Loucy (cell line): ENCODE measurements around the gene MSRB2.
A peak's percentile ranks its signal among the peaks of the same experiment; 100 is the strongest.

Source experiments
- H2AFZ ChIP-seq: fragments of 200-600 bp; sonication (generic); 2 replicates; pipeline ENCODE4 v1.6.0; 2016; ENCODE audit warnings: antibody characterized with exemption, mild to moderate bottlenecking, low read length, moderate library complexity
- H3F3A ChIP-seq: fragments of 200-600 bp; 2 replicates; pipeline ENCODE4 v1.6.0; 2016; ENCODE audit warnings: antibody characterized with exemption, low read depth, mild to moderate bottlenecking
- H3K27me3 ChIP-seq: fragments of 200-600 bp; sonication (generic); 2 replicates; pipeline ENCODE4 v1.6.1; 2014; ENCODE audit warnings: low read length, mild to moderate bottlenecking; ENCODE audit not compliant: insufficient read depth, poor library complexity, severe bottlenecking
- H3K36me3 ChIP-seq: fragments of 200-600 bp; sonication (generic); 2 replicates; pipeline ENCODE4 v1.6.1; 2016; ENCODE audit warnings: low read length; ENCODE audit not compliant: insufficient read depth
- H3K4me1 ChIP-seq: fragments of 200-600 bp; sonication (generic); 2 replicates; pipeline ENCODE4 v1.5.1; 2014; ENCODE audit warnings: low read length, mild to moderate bottlenecking; ENCODE audit not compliant: insufficient read depth, poor library complexity, severe bottlenecking
- H3K4me2 ChIP-seq: fragments of 200-600 bp; sonication (generic); 2 replicates; pipeline ENCODE4 v1.6.0; 2014; ENCODE audit warnings: antibody characterized with exemption, low read length, low read depth, mild to moderate bottlenecking; ENCODE audit not compliant: poor library complexity, severe bottlenecking
- H3K4me3 ChIP-seq: fragments of 200-600 bp; sonication (generic); 2 replicates; pipeline ENCODE4 v1.5.1; 2014; ENCODE audit warnings: low read length, mild to moderate bottlenecking, mixed read lengths; ENCODE audit not compliant: poor library complexity, severe bottlenecking
- H3K79me2 ChIP-seq: fragments of 200-600 bp; sonication (generic); 2 replicates; pipeline ENCODE4 v1.6.1; 2014; ENCODE audit warnings: low read length; ENCODE audit not compliant: insufficient read depth
- H3K9ac ChIP-seq: fragments of 200-600 bp; sonication (generic); 2 replicates; pipeline ENCODE4 v1.6.0; 2014; ENCODE audit warnings: mild to moderate bottlenecking, low read depth, low read length, moderate library complexity; ENCODE audit not compliant: poor library complexity, severe bottlenecking
- H3K9me2 ChIP-seq: fragments of 200-600 bp; sonication (generic); replicated peaks from 2 replicates; pipeline ENCODE4 v1.6.1; 2016; ENCODE audit warnings: low read depth, low read length, mixed read lengths
- H3K9me3 ChIP-seq: fragments of 200-600 bp; sonication (generic); 2 replicates; pipeline ENCODE4 v1.6.1; 2014; ENCODE audit warnings: mild to moderate bottlenecking, antibody characterized with exemption, low read length, low read depth; ENCODE audit not compliant: insufficient read depth
- H4K20me1 ChIP-seq: fragments of 200-600 bp; sonication (generic); 2 replicates; pipeline ENCODE4 v1.6.0; 2014; ENCODE audit warnings: antibody characterized with exemption, low read length, mild to moderate bottlenecking; ENCODE audit not compliant: insufficient read depth, poor library complexity, severe bottlenecking
- CTCF ChIP-seq: fragments of 200-600 bp; sonication (generic); conservative IDR thresholded peaks from 2 replicates; pipeline ENCODE4 v1.5.1; 2014; ENCODE audit warnings: mild to moderate bottlenecking, antibody characterized with exemption, low read length
- EZH2phosphoT487 ChIP-seq: fragments of 200-600 bp; IDR thresholded peaks from 2 replicates; pipeline ENCODE4 v1.6.1; 2018; ENCODE audit warnings: antibody characterized with exemption, mild to moderate bottlenecking, moderate library complexity, borderline replicate concordance

The MSRB2 gene

GRCh38 chr10:23095404-23095965 lies at the start of gene MSRB2:
Gene MSRB2 (plus strand): TSS chr10:23095579. CDS start chr10:23095609, 30 bp downstream.
- H3K9ac ChIP-seq = peak within 1 kb of the TSS; percentile 95
- peaks cover 9% of the 10 kb centered on the region for H4K20me1 ChIP-seq
- H3K4me3 ChIP-seq = peak within 1 kb of the TSS; percentile 89
- H3K9me3 ChIP-seq = no peaks in the 10 kb centered on the region; the same call in 1 of the 2 replicates
- H3K4me2 ChIP-seq = peak within 1 kb of the TSS; percentile 93
- H2AFZ ChIP-seq = peak within 1 kb of the TSS; percentile 75
- H3K27me3 ChIP-seq = no peaks in the 10 kb centered on the region
- no peaks in the 10 kb centered on the region for H3K36me3 ChIP-seq
- H3F3A ChIP-seq = peaks cover 13% of the 10 kb centered on the region; the same call in 1 of the 2 replicates
- H3K79me2 ChIP-seq = peaks cover 21% of the 10 kb centered on the region
- peaks cover 31% of the 10 kb centered on the region for H3K4me1 ChIP-seq
- H3K9me2 ChIP-seq = no peaks in the 10 kb centered on the region
- no peak for TF ChIP-seq EZH2phosphoT487
- TF ChIP-seq CTCF = no peak

GRCh38 chr10:23046027-23046426 lies 49.4 kb upstream of the MSRB2 start:
- Histone ChIP-seq H3K36me3 (no peaks in the 10 kb centered on the region), H3K9ac (no peak overlapping the region), H3F3A (no peaks in the 10 kb centered on the region), H3K27me3 (no peaks in the 10 kb centered on the region), H2AFZ (no peak overlapping the region), H3K9me2 (no peaks in the 10 kb centered on the region), H4K20me1 (no peaks in the 10 kb centered on the region), H3K4me3 (no peak overlapping the region), H3K4me2 (no peak overlapping the region), H3K79me2 (no peaks in the 10 kb centered on the region), H3K4me1 (no peaks in the 10 kb centered on the region), H3K9me3 (no peaks in the 10 kb centered on the region)
- TF ChIP-seq CTCF (no peak), EZH2phosphoT487 (no peak)

GRCh38 chr10:23047201-23048050 lies 48.0 kb upstream of the MSRB2 start:
- Histone ChIP-seq H3K4me2 (no peak overlapping the region), H2AFZ (no peak overlapping the region)

More at GRCh38 chr10:23047201-23048050, 48.0 kb upstream of the MSRB2 start:
- Histone ChIP-seq H3K9ac (no peak overlapping the region), H4K20me1 (no peaks in the 10 kb centered on the region), H3K4me3 (no peak overlapping the region), H3F3A (no peaks in the 10 kb centered on the region), H3K4me1 (no peaks in the 10 kb centered on the region), H3K36me3 (no peaks in the 10 kb centered on the region), H3K9me2 (no peaks in the 10 kb centered on the region), H3K9me3 (no peaks in the 10 kb centered on the region), H3K27me3 (no peaks in the 10 kb centered on the region), H3K79me2 (no peaks in the 10 kb centered on the region)
- TF ChIP-seq CTCF (no peak), EZH2phosphoT487 (no peak)
